GM12865 (cell line): ENCODE data around the gene STPG4.

Experiments
- DNase-seq: peaks from one replicate; pipeline ENCODE4 v3.0.0; 2010; ENCODE audit warnings: low read depth
- H3K4me3 ChIP-seq: 2 replicates; pipeline ENCODE4 v1.5.1; 2011; ENCODE audit warnings: mild to moderate bottlenecking, low read depth, low read length, control low read depth
- TF ChIP-seq, protein P1 (sequence below): IDR thresholded peaks from 2 replicates; pipeline ENCODE4 v1.5.1; 2011; ENCODE audit warnings: low read length, control low read depth, low read depth, inconsistent platforms; ENCODE audit not compliant: insufficient read depth; ENCODE audit errors: missing control alignments

STPG4 gene

DNA sequence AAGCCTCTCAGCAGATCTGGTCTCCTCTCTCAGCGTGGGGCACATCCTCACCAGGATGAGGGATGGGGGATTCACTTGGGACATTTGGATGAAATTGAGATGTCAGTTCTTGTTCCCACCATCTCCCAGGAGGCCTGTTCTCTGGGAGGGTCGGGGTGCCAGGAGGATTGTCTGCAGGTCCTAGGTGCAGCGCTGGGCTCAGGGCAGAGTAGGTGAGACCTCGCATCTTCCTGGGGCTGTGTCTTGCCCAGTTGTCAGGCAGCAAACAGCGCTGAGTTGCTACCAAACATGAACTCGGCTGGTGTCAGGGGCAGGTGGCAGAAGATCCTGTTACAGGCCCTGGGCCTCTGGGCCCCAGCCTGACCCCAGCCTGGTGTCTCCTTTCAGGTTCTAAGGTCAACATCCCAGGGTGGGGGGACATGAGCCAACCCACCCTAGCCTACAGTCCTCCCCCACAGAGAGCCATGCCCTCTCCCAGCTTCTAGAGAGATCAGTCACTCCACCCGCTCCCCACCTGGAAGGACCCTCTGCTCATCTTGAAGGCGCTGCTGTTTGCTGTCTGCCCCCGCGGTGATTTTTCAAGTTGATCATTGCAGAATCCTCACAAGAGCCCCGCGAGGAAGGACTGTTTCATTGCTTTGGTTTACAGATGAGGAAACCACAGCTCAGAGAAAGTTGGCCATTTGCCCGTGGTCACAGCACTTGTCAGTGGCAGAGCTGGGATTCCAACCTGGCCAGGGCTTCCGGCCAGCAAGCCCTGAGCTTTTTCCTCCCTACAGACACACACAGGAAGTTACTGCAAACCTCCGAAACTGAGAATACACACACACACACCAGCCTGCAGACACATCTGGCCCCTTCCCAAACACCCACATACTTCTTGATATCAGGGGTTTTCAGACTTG, 83.9 kb downstream of the STPG4 start:
- peak; percentile 94 for DNase-seq
- no peak overlapping the region for H3K4me3 ChIP-seq
- TF ChIP-seq, protein P1, sequence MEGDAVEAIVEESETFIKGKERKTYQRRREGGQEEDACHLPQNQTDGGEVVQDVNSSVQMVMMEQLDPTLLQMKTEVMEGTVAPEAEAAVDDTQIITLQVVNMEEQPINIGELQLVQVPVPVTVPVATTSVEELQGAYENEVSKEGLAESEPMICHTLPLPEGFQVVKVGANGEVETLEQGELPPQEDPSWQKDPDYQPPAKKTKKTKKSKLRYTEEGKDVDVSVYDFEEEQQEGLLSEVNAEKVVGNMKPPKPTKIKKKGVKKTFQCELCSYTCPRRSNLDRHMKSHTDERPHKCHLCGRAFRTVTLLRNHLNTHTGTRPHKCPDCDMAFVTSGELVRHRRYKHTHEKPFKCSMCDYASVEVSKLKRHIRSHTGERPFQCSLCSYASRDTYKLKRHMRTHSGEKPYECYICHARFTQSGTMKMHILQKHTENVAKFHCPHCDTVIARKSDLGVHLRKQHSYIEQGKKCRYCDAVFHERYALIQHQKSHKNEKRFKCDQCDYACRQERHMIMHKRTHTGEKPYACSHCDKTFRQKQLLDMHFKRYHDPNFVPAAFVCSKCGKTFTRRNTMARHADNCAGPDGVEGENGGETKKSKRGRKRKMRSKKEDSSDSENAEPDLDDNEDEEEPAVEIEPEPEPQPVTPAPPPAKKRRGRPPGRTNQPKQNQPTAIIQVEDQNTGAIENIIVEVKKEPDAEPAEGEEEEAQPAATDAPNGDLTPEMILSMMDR = no peak

DNA sequence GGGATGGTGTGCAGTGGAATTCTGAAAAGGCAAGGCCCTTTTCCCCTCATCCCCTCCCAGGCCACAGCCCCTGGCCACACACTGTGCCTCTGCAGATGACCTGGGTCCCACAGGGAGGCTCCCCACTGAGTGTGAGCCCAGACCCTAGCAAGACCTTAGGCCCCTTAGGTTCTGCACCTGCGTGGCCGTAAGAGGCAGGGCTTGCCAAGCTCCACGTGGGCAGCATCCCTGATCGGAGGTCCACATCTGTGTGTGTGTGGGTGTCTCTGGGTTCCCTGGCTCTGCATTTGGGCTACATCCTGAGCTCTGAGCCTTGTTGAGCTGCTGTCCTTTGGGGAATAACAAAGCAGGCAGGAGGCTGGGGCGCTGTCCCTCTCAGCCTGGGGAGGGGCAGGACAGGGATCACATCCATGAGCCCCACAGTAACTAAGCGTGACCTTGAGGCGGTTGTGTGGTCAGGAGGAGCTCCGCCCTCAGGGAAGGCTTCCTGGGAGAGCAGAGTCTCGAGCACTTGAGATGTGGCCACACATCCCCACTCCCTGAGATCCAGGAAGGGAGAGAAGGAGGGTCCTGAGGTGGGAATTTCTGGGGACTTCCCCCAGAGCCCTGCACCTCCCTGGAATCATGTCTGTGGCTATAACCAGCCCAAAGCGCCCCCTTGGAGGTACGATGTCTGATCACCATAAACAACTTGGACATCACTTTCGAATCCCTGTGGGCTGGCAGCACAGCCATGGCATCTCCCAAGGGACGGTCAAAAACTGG, 84.8 kb downstream of the STPG4 start:
- no peak overlapping the region for H3K4me3 ChIP-seq
- no peak for DNase-seq
- TF ChIP-seq, protein P1 = no peak

DNA sequence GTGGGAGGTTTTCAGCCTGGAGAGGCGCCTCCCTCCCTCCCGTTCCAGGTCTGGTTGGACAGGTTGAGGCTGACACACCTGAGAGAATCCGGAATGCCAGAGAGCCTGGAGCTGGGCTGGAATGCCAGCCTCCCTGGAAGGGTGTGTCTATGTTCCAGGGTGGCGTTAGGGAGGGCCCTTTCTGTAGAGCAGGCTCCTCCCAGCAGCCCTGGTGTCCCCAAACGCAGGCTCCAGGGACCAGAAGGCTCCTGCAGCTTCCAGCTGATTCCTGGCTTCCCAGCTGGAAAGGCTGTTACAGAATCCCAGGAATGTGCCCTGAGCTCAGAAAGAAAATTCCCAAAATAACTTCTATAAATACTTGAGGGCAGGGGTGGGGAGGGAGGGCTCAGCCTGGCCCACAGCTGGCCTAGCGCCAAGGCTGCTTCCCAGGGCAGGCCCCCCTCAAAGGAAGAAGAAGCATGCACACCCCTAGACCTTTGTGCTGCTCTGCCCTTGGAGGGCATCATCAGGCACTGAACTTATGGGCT, 85.4 kb downstream of the STPG4 start:
- TF ChIP-seq, protein P1 = no peak
- H3K4me3 ChIP-seq = no peak overlapping the region
- DNase-seq = no peak

DNA sequence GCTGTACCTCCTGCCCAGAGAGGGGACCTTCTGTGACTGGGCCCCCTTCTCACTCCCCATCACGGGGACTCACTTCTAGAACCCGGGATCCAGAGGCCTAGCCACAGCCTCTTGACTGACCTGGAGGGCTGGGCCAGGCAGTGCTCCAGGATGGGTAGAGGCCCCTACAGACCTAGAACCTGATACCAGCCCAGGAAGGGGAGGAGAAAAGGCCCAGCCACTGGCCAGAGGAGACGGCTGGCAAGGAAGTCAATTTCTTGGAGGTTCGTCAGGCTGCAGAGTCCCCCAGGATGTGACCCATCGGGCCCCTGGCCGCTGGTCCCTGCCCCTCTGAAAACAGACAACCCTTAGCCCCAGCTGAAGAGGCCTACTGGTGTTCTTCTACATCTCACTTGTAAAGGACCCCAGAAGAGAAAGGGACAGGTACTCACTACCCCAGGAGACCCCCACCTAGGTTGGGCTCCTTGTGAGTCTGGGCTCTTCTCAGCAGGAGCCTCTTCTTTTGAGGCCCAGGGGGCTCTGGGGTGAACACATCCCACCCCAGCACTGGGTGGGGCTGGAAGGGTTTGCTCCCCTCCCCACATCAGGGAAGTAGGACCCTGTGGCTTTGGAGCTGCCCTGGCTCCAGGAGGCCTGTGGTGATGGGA, 86.0 kb downstream of the STPG4 start:
- no peak overlapping the region for H3K4me3 ChIP-seq
- no peak for DNase-seq
- TF ChIP-seq, protein P1 = no peak

DNA sequence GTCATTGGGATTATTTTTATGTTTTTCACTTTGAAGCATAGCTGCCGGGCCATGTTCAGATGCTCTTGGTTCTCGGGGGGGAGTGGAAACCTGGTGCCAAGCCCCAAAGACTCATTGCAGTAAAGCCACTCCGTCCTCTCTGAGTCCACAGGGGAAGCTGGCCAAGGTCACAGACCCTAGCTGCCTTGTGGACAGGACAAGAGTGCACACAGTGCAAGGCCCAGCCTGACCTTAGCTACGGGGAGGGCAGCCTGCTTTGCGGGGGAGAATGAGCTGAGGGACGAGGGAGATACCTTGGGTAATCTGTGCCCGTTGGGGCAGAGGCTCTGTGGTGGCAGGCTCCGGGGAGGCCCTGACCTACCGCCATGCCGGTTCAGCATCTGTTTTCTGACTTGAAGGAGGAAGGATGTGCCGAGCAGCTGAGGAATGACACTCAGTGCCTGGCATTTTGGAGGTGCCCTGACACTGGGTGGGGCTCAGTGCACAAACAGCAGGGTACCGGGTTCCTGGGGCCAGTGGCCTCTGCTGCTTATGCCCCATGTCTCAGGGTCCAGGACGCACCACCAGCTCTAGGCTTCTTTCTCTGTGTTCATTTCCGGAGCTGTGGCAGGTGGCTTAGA, 87.2 kb downstream of the STPG4 start:
- DNase-seq = no peak
- no peak overlapping the region for H3K4me3 ChIP-seq
- TF ChIP-seq, protein P1 = no peak

DNA sequence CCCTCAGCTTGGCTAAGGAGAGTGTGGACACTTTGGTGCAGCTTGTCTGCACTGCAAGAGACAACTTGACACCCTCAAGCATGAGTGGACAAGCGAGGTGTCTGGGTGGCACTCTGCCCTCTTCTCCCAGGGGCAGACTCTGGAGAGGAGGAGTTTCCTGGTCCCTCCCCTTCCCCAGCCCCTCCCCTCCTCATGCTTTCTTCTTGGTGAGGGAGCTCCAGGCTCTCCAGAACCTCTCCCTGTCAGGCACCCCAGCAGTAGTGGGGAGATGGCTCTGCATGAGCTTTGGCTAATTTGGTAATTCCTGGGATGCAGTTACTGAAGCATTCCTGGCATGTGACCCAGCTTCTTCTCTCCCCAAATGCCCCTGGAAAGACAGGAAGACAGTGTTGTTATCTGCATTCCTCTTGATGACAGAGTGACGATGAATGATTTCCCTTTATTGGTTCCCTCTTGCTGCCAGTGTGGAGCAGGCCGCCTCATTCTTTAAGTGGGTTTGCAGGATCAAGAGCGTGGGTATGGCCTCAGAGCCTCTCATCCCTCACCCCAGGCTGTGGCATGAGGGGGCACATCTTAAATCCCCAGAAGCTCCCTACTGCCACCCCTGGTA, 89.2 kb downstream of the STPG4 start:
- TF ChIP-seq, protein P1 = no peak
- no peak for DNase-seq
- no peak overlapping the region for H3K4me3 ChIP-seq
